Fibroblast of the aortic adventitia (primary cell): ENCODE measurements around the gene MED12L. TPM values are rescaled to one million over a fixed set of nuclear protein-coding genes. Genes with fewer than 3 reads are reported as not detected.
"Not testable (repeated sequence)": the region's sequence is repeated elsewhere in the genome, so short reads cannot be mapped to it uniquely, and the experiment has no call there.

Source experiments
- DNase-seq: peaks from one replicate; pipeline ENCODE4 v3.0.0-alpha.2; 2010; ENCODE audit warnings: low read depth
- H3K4me3 ChIP-seq: 2 replicates; pipeline ENCODE4 v1.5.1; 2011; ENCODE audit warnings: low read depth, mild to moderate bottlenecking, control low read depth, low read length, moderate library complexity
- total RNA-seq: library from RNA; depleted of rRNA; stranded (reverse); fragments of >200 nt; gene quantifications from 2 replicates; pipeline ENCODE4 v1.2.3, GENCODE V29; 2012; ENCODE audit warnings: low replicate concordance
- TF ChIP-seq, protein P1 (sequence below): IDR thresholded peaks from 2 replicates; pipeline ENCODE4 v1.5.1; 2011; ENCODE audit warnings: mild to moderate bottlenecking, low read length, control low read depth, inconsistent platforms; ENCODE audit not compliant: insufficient read depth

MED12L gene
- total RNA-seq, 1 donor: 0.72 TPM

DNA sequence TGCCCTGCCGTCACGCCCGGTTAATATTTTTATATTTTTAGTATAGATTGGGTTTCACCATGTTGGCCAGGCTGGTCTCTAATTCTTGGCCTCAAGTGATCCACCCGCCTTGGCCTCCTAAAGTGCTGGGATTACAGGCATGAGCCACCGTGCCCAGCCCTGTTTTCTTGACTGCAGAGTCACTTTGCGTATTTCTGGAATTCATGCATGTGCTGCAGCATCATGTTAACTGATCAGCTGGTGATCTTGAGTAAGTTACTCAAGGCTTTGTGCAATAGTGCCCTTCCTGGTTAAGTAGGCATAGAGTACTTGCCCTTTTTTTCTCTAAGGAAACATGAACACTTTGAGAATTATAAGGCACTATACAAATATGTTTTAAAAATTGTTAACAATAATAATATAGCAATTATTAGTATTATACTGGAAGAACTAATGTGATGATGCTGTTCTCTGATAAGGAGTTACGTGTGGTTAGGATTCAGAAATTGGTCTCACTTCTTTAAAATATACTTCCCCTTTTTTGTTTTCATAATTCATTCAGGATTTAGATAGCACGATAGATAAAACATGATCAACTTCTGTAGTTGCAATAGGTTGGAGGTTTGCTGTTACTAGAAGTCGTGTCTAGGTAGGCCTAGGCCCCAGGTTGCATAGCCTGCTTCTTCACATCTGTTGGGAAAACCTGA is 83.9 kb downstream of the MED12L start:
- TF ChIP-seq, protein P1, sequence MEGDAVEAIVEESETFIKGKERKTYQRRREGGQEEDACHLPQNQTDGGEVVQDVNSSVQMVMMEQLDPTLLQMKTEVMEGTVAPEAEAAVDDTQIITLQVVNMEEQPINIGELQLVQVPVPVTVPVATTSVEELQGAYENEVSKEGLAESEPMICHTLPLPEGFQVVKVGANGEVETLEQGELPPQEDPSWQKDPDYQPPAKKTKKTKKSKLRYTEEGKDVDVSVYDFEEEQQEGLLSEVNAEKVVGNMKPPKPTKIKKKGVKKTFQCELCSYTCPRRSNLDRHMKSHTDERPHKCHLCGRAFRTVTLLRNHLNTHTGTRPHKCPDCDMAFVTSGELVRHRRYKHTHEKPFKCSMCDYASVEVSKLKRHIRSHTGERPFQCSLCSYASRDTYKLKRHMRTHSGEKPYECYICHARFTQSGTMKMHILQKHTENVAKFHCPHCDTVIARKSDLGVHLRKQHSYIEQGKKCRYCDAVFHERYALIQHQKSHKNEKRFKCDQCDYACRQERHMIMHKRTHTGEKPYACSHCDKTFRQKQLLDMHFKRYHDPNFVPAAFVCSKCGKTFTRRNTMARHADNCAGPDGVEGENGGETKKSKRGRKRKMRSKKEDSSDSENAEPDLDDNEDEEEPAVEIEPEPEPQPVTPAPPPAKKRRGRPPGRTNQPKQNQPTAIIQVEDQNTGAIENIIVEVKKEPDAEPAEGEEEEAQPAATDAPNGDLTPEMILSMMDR: no peak

DNA sequence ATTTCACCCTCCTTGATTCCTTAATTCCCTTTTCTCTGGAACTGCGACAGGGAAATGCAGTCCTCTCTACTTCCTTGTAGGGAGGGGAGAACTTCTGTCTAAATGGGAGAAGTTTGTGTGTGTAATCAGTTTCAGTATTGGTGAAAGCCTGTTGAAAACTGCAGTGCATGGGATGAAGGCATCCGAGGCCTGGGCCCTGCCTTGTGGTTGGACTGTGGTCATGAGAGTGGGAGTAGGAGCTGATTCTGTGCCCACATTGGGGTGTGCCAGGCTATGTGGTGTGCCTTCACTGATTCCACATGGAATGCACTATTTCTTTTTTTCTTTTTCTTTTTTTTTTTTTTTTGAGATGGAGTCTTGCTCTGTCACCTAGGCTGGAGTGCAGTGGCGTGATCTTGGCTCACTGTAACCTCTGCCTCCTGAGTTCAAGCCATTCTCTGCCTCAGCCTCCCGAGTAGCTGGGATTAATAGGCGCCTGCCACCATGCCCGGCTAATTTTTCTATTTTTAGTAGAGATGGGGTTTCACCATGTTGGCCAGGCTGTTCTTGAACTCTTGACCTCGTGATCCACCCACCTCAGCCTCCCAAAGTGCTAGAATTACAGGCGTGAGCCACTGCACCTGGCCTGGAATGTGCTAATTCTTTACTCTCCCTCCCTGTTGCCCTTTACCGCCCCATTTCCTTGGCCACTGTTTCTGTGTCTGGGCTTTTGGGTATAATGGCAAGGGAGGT is 84.7 kb downstream of the MED12L start:
- DNase-seq: peak; percentile 8
- not testable (repeated sequence) for H3K4me3 ChIP-seq

More for the DNA sequence above, 83.9 kb downstream of the MED12L start:
- H3K4me3 ChIP-seq: no peak overlapping the region
- DNase-seq: no peak

DNA sequence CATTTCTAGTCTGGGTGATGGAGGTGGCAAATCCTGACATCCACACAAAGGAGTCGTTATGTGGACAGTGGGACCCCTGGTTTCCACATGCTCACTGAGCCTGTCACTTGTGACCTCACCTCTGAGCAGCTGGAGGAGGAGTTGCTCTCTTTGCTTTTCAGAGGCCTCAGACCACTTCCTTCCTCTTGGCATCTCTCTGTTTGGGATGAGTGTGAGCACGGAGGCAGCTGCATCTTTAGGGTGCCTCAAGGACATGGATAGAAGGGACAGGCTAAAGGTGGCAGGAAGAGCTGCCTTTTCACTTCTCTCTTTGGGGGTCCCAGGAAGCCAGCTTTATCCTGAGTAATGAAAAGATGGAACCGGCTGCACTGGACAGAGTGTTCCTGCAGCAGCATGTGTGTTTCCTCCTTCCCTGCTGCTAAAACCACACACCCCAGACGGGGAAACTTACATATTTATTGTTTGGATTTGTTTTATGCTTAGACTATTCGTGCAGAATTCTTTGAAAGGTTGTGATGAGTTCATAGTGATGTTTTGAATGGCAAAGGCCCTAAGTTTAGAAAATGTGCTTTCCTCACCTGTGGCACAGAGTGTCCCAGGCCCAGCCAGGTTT is 85.8 kb downstream of the MED12L start:
- TF ChIP-seq, protein P1: no peak
- no peak overlapping the region for H3K4me3 ChIP-seq
- no peak for DNase-seq

DNA sequence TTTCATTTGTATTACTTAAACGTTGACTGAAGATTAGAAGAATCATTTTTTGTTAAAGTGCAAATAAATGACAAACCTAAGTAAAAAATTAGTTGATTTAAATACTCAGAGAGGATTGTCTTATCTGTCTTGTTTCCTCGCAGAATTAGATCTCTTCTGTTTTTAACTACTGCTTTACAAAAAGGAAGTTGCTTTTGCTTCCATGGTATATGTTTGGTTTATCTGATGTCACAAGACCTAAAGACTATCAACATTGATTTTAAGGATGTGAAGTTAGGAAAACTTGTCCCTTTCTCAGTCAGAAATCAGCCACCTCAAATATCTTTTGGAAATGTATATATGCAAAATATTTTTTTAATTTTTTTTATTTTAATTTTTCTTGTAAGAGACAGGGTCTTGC is 88.9 kb downstream of the MED12L start:
- H3K4me3 ChIP-seq: no peak overlapping the region
- no peak for DNase-seq
- TF ChIP-seq, protein P1: no peak

DNA sequence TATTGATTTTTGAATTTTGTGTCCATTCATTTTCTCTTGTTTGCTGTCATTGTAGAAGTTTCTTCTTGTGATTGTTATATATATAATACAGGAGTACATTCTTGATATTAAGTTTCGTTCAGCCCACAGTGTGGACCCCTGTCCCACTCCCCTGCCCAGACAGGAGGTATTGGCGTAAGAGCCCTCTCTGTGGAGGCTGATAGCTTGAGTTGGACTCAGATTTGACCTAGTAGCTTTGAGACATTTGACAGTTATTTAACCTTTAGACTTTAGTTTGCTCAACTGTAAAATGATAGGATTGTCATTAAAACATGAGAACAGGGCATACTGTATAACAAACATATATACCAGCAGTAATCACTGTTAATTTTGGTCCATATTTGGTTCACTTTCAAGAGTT is 90.5 kb downstream of the MED12L start:
- no peak for DNase-seq
- no peak overlapping the region for H3K4me3 ChIP-seq
- TF ChIP-seq, protein P1: no peak

DNA sequence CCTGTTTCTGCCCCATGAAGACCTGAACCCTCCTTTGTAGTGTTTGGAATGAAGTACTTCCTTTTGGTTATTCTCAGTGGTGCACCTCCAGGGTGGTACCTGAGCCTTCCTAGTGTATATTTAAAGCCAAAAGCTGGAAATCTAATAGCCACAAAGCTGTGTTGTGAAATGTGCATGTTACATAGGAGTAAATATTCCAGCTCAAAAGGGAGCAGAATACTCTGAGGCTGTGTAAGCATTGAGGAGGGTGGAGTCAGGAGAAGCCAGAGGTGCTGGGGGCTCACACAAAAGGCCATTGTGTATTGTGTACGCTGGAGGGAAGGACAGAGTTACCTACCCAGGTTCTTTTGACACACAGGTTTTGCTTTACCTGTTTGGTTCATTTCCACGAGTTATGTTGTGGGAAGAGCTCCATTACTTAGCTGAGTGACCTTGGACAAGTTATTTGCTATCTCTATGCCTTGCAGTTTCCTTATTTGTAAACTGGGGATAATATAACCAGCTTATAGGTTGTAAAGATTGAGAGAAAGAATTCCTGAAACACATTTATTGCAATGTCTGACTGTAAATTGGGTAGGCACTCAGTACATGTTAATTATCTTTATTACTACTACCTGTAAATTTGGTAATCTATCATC is 92.9 kb downstream of the MED12L start:
- no peak for DNase-seq
- no peak overlapping the region for H3K4me3 ChIP-seq
- TF ChIP-seq, protein P1: no peak
